ENCODE data around the gene SCN1B.
A peak's percentile ranks its signal among the peaks of the same experiment; 100 is the strongest.

SCN1B gene

DNA sequence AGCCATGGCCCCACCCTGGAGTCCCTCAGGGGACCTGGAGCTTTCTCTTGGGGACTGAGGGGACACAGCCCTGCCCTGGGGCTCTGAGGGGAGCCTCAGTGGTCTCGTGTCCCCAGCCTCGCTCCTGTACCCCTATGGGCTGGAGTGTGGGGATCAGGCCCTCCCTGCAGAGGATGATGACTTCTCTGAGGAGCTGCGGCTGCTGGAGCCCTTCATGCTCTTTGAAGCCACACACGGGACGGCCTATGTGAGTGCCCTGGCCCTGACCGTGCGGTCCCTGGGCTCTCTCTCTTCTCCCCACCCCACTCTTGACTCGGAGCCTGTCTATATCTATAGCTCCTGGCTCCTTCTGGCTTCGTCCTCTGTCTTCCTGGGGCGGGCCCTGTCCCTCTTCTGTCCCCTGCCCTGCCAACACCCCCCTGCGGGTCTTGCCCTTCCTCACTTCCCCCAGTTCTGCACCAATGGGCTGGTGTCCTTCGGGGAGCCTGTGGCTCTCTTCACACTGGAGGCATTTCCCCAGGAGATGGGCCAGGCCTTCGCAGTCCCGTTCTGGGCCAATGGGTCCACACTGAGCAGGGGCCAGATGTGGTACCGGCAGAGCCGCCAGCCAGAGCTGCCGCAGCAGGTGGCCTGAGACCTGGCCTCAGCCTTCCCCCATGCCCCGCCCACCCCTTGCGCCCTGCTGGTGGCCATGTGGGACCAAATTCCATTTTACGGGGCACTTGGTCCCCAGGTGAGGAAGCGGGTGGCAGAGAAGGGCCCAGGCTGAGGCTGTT lies 44.3 kb downstream of the SCN1B start:
- DNase-seq (ENCODE audit: low read depth) = no peak

DNA sequence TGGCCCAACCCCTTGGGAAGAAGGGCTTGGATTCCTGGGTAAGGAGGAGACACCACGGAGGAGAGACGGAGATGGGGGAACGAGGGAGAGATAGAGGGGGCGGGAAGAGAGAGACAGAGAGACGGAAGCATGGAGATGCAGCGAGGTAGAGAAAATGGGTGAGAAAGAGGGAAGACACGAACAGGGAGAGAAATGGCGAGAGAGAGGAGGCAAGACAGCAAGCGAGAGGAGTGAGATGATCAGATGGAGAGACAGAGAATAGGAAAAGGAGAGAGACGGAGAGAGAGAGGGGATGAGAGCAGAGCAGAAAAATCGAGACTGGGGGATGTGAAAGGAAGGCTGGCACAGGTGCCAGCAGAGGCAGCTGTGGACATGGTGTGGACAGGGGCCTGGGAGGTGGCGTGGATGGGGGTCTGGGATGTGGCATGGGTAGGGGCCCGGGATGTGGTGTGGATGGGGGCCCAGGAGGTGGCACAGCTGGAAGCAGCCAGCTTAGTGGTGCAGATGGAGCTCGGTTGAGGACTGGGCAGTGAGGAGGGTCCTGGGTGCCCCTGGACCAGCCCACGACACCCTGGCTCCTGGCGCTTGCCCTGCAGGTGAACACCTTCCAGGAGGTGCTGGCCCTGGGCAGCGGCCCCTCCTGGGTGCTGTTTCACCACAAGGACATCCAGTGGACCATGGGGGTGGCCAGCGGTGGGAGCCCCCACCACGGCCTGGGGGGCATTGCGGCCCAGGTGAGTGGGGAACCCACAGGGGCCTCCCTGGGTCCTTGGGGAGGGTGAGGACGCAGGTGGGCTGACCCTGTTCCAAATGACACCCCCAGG lies 45.1 kb downstream of the SCN1B start:
- DNase-seq (ENCODE audit: low read depth) = no peak

DNA sequence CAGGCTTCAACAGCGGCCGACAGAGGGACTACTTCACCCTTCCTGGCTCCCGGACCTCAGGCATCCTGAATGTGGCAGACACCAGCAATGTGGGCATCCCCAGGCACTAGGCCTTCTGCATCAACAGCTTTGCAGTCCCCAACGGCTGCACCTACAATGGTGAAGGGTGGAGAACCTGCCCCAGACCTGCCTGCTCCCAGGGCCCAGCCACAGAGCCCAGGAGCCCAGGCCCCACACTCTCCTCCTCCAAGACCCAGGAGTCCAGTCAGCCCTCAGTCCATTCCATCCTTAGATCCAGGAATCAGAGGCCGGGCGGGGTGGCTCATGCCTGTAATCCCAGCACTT lies 45.7 kb downstream of the SCN1B start:
- no peak for DNase-seq (ENCODE audit: low read depth)

DNA sequence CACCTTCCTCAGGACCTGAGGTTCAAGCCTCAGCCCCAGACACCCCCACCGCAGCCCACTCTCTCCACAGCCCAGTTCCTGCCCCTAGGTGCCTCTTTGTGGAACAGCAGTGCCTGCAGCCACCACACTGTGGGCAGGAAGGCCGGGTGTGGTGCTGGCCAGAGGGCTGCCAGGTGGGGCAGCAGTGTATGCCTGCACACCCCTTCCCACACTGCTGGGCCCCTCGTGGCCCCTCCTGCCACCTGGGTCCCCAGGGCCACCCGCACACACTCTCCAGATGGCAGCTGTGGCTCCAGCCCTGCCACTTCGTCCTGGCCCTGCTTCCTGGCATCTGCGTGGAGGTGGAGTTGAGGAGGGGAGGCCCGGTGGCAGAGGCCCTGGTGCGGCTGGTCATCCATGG lies 46.4 kb downstream of the SCN1B start:
- DNase-seq (ENCODE audit: low read depth) = no peak

DNA sequence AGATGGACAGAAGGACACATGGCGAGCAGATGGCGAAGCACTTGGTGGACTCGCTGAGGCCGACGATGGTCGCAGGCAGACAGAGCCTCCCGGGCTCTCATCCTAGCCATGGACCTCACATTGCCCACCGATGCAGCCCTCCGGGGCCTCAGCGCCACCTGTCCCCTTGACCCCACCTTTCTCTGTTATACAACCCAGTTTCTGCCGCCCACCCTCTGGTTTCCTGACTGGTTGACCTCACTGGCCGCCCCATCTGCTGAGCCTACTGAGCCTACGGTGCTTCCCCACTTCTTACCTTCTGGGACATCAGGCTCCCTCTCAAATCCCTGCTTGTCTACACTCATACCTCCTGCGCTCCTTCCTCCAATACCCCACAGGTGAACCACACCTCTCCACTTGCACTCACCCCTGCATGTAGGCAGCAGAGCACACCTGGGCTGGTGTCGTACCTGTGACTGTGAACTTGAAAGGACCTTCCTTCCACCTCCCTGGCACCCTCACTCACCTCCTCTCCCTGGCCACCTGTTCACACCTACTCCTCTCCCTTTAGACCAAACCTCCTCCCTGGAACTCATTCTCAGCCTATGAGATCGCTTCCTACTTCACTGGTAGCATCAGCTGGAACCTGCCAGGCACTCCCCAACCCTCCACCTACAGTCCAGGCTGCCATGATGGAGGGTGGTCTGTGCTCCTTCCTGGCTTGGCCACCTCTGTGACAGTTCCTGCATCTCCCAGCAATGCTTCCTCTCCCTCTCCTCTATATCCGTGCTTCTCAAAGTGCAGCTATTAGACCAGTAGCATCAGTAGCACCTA lies 47.3 kb downstream of the SCN1B start:
- no peak for DNase-seq (ENCODE audit: low read depth)

DNA sequence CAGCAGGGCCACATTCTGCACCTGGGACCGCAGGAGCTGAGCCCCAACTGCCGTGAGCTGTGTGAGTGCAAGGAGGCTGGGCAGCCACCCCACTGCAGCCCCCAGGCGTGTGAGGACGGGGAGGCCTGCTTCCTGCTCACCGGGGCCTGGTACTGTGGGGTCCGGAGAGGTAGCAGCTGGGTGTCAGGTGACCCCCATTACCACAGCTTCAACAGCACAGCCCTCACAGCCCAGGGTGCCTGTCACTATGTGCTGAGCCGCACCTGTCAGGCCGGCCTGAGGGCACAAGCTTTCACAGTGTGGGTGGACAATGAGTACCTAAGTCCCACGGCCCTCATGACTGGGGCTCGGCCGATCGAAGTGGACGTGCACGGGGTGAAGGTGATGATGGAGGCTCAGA lies 49.6 kb downstream of the SCN1B start:
- no peak for DNase-seq (ENCODE audit: low read depth)

DNA sequence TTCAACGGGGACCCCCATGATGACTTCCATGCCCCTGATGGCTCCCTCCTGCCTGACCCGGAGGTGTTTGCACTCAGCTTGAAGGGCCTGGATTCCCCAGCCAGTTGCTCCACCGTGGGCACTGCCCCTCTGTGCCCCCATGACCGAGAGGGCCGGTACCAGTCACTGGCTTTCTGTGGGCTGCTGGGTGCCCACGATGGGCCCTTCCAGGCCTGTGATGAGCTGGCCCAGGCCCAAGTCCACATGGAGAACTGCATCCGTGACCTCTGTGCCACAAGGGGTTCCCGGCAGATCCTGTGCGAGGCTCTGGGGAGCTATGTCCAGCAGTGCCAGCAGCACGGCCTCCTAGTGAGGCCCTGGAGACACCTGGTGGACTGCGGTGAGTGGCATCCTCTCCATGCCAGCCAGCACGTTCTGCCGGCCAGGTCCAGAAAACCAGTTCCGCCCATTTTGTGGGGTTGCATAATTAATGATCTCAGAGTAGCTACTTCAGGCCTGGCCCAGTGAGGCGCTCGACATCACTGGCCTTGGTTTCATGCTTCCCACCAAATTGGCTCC lies 50.4 kb downstream of the SCN1B start:
- no peak for DNase-seq (ENCODE audit: low read depth)

DNA sequence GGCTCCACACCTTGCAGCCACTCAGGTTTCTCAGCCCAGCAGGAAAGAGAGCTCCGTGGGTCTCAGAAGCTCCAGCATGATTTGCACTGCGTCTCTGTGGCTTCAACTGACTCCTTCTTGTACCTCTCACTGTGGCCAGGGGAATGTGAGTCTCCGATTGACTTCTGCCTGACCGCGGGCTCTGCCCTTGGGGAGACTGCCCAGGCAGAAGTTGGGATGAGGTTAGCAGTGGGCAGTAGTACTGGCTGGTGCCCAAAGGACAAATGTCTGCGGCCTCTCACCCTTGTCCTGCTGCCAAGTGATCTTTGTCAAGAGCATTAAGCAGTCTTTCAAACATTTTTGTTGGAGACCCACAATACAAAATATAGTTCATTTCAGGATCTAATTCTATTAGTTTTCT lies 50.9 kb downstream of the SCN1B start:
- DNase-seq (ENCODE audit: low read depth) = no peak

DNA sequence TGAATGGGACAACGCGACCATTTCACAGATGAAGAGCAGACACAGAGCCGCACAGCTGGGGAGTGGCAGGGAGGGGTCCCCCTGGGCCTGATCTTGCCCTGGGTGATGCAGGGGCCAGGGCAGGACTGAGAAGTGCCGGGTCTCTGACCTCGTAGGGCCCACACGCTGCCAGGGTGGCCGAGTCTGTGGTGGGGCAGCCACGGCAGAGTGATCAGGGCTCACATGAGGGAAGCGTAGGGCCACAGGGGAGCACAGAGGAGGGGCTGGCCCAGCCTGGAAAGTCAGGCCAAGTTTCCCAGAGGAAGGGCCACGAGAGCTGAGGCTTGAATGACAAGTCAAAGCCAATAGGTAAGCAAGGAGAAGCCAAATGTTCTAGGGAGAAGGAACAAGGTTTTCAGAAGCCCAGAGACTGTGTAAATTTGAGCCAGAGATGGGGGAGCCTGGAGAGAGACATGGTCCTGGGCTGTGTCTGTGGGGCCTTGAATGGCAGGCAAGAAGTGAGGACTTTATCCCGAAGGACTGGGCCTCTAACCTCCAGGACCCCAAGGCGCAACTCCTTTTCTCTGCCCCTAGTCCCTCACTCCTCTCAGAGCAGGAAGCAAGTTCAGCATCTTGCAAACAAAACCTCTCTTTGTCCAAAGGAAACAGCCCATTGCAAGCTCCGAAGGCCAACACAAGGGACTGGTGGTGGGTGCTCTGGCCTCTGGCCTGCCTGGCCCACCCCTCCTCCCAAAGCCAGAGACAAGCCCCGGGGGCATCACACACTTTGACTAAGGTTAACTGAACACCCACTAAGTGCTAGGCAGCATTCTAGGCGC lies 53.6 kb downstream of the SCN1B start:
- DNase-seq (ENCODE audit: low read depth) = no peak

DNA sequence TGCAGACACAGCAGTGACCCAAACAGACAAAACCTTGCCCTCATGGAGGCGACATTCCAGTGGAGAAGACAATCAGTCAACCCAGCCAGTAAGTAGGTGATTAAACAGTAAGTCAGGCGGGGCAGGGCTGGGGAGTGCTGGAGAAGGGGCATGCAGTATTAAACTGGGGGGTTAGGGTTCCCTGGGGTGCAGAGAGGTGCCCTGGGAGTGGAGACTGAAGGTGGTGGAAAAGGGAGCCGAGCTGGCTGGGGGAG lies 54.2 kb downstream of the SCN1B start:
- DNase-seq (ENCODE audit: low read depth) = no peak

DNA sequence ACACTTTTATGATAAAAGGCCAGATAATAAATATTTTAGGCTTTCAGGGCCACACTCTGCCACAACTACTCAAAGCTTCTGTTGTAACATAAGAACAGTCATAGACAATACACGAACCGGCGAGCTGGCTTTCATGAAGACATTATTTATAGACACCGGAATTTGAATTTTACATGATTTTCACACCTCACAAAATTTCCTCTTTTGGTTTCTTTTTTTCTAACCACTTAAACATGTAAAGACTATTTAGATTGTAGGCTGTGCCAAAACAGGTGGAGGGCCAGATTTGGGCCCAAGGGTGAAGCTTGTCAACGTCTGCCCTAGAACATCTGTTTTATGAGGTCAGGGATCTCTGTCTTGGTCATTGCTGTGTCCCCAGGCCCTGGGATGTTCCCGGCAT lies 55.7 kb downstream of the SCN1B start:
- no peak for DNase-seq (ENCODE audit: low read depth)

DNA sequence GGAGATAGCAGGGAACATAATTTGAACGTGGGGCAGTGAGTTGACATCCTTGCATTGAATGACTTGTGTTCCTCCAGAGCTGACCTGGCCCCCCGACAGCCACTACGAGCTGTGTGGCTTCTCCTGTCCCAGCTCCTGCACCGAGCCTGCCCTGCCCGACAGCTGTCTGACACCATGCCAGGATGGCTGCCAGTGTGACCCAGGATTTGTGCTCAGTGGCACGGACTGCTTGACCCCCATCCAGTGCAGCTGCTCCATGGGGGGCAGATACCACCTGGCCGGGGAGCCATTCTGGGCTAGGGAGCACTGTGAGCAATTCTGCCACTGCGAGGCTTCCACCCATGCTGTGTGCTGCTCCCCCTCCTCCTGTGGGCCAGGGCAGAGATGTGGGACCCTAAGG lies 56.2 kb downstream of the SCN1B start:
- no peak for DNase-seq (ENCODE audit: low read depth)

DNA sequence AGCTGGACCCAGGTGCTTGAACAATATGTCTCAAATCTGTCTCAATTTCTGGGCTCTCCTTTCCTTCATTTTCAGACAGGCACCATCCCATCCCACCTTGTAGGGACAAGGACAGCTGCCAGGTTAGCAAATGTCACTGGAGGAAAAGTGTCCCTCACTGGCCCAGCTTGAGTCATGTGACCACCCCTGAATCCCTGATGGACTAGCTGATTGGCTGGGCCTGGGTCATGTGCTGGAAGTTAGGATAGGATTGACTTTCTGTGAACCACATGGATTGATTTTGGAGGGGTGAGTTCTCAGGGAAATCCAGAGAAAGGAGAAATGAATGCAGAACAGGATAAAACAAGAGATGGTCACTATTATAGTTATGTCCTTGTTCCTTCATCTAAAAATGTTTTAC lies 57.1 kb downstream of the SCN1B start:
- no peak for DNase-seq (ENCODE audit: low read depth)

DNA sequence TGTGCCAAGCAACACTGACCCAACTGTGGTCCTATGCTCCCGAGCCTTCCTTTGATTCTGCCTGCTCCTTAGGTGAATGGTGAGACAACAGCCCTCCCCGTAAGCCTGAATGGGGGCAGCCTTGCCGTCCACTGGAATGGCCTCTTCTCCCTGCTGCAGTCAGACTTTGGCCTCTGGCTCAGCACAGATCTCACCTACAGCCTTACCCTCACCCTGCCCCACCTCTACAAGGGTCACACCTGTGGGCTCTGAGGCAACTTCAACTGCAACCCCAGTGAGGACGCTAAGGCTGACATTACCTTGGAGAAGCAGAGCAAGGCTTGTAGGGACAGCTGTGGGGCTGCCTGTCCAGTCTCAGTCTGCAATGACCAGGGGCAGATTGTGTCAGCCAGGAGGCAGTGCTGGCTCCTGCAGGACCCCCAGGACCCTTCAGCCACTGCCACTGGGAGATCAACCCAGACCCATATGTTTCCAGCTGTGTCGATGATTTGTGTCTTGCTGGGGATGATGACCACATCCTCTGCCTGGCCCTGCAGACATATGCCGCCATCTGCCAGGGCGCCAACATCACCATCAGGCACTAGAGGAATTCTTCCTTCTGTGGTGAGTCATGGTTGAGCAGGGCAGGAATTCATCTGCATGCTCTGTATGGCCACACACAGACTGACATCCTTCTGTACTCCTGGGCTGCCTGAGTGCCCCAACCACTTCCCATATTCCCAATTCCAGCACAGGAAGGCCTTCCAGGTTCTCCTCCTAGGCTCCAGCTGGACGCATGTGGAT lies 58.1 kb downstream of the SCN1B start:
- DNase-seq (ENCODE audit: low read depth) = peak; percentile 37

DNA sequence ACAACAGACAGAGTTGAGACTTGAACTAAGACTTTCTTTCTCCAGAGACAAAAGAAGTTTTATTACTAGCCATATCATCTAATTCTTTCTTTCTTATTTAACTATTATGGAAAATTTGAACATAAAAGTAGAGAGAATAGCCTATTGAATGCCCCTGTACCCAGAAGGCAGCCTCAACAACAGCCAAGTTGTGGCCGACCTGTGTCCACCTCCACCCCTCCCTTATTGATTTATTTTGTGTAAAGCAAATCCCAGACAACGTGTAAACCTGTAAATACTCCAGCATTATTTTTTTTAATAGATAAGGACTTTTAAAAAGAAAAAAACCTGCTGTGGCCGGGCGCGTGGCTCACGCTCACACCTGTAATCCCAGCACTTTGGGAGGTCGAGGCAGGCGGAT lies 59.3 kb downstream of the SCN1B start:
- DNase-seq (ENCODE audit: low read depth) = no peak

Measured in fibroblast of the conjunctiva (primary cell).